Fibroblast of the aortic adventitia (primary cell): Measurements from ENCODE around the gene PUS7L. TPM values are rescaled to one million over a fixed set of nuclear protein-coding genes. Genes with fewer than 3 reads are reported as not detected.

Experiments used
- total RNA-seq: library from RNA; depleted of rRNA; stranded (reverse); fragments of >200 nt; gene quantifications from 2 replicates; pipeline ENCODE4 v1.2.3, GENCODE V29; 2012; ENCODE audit warnings: low replicate concordance

PUS7L gene
- total RNA-seq, 1 donor, result 27.9 TPM

Other genes with a start within 250 kb of the PUS7L start
- gene ADAMTS20, start 206.6 kb downstream of the PUS7L start, total RNA-seq, result not detected in 2 replicates
- gene IRAK4, start 161 bp upstream of the PUS7L start, total RNA-seq, result 31.9 and 47.1 TPM in 2 replicates
- gene TWF1, start 47.5 kb upstream of the PUS7L start, total RNA-seq, result 50.2 and 179 TPM in 2 replicates
- 9.9 and 13.0 TPM in 2 replicates for gene TMEM117, start 77.3 kb upstream of the PUS7L start, total RNA-seq